NCI-H128 (cell line): Measurements from ENCODE around the gene BASP1.
"Not testable (repeated sequence)": the region's sequence is repeated elsewhere in the genome, so short reads cannot be mapped to it uniquely, and the experiment has no call there.

ENCODE experiments used
- DNase-seq: peaks from one replicate; lab custom pipeline; 2025; ENCODE audit not compliant: unreplicated experiment; lab: John Stamatoyannopoulos, UW

Gene BASP1

DNA sequence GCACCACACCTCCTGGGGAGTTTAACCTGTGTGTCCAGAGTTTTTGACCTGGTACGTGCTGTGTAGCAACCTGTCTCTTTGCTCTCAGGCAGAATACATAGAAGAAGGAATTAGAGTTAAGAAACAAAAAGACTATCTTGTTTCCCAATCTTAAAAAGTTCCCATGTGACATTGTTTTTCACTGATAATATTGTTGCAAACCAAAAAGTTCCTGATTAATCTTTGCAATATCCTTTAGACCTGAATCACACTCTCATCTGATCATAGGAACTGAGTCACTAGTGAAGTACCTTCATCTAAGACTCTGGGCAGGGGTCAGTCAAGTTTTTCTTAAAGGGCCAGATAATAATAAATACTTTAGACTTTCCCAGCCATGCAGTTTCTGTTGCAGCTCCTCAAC lies 35.1 kb downstream of the BASP1 start:
- no peak for DNase-seq

DNA sequence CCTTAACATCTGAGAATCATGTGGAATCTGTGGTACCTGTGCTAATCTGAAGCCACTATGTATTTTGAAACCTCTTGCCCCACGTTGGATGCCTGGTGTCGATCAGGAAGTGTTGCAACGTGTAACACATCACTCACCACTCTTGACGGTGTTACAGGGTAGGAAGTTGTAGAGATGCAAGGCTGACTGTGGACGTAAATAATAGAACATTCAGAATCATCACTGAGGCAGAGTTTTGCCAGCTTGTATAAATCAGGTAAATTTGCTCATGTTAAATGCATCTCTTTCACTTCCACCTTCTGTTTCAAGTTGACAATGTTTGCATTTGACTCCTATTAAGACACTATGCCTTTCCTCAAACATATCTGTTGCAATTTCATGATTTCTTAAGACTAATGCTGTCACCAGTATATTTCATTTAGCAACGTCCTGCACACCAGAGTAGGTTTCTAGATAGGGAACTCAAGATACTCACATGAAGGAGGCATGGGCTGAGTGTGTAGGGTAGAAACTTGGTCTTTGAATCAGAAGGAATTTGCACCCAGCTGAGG lies 38.1 kb downstream of the BASP1 start:
- DNase-seq: no peak

DNA sequence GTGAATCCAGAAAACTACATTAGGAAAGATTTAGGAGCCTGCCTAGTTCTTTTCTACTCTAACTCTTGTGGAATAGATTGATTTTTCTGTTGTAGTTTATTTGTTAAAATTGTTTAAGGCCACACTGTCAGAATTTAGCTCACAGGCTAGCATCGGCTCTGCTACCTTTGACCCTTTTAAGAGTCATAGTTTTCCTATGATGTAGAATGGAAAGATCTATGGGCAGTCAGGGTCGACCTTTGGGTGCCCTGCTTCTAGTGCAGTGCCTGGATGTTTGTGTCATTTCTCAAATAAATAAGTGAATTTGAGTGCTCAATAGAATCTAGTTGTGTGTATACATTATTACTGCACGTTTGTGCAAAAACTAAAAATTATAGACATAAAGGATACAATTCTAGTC lies 38.7 kb downstream of the BASP1 start:
- DNase-seq: no peak

DNA sequence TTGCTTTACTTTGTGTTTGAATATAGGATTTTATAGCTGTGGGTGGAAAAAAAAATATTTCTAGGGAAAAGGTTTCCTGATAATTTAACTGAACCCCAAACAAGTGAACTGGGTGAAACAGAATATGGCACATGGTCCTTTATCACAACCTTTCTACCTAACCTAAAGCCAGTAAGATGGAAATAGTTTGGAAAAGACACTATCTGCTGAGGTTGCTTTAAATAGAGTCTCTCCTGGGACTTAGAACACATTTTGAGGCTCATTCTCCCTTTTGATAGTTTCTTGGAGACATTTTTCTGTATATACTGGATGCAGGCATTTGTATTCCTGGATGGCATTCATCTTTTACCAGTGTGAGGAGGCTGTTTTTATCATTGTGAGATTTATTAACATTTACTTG lies 39.4 kb downstream of the BASP1 start:
- DNase-seq: no peak

DNA sequence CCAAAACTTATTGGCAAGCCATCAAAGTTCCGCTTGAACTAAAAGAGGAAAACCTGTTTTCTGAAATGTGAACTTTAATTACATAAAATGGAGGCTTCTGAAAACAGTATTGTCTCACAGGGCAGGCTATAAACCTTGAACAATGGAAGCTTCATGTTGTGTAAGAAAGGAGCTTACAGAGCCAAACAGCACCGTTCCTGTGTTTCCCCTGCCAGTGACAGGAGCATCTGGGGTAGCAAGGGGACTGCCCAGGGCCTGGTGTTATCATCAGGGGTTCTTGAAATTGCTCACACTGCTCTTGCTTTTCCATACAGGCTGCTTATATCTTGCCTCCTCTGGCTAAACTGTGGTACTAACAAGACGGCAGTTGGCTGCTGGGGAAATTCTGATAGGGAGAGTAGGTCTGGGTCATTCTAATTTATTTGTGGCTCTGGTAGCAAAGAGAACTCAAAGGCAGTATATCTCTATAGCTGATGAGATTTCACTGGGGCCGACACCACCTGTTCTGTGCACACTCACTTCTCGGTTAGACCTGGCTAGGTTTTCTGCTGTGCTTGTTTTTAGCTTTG lies 40.4 kb downstream of the BASP1 start:
- no peak for DNase-seq

DNA sequence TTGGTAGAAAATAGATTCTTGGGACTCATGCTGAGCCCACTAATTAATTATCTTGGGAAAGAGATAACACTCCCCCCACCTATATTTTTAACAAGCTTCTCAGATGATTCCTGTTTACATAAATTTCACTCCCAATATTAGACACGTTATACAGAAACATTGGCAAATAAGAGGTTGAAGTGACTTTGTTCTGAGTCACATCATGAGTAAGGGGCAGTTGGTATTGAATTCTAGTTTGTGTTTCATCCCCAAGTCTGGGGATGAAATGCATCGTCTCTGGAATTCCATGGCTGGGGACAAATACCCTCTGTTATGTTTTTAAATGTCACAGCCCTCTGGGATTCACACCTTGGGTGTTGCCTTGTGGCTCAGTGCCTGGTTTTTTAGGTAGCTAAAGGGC lies 41.0 kb downstream of the BASP1 start:
- DNase-seq: no peak

DNA sequence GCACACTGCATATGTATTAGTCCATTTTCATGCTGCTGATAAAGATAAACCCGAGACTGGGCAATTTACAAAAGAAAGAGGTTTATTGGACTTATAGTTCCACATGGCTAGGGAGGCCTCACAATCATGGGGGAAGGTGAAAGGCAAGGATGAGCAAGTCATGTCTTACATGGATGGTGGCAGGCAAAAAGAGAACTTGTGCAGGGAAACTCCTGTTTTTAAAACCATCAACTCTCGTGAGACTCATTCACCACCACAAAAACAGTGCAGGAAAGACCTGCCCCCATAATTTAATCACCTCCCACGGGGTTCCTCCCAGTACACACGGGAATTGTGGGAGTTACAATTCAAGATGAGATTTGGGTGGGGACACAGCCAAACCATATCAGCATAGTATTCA lies 41.6 kb downstream of the BASP1 start:
- not testable (repeated sequence) for DNase-seq

DNA sequence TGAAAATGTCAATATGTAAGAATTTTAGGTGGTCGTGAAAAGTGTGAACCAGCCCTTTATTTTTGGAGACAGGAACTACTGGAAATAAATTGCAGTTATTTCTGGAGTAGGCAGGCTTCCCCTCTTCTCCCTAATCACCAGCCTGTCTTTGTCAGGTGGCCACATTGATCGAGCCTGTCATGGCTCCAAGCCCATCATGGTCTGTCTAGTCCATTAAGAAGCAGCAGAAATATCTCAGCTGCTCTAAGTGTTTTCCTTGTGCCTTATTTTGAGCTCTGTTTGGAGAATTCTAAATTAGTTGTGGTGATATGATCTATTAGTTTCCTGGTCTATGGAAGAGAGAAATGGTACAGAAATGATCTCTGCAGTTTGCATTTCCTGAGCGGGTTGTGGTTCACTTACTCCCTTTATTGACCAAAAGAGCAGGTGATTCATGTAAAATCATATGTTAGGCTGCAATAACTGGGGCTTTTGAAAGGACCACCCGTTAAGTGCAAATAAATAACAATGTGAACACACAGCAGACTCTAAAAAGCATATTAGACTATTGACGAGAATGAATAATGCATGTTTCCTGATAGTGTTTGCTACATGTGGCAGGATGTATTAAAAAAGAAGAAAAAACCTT lies 42.3 kb downstream of the BASP1 start:
- peak; percentile 65 for DNase-seq

DNA sequence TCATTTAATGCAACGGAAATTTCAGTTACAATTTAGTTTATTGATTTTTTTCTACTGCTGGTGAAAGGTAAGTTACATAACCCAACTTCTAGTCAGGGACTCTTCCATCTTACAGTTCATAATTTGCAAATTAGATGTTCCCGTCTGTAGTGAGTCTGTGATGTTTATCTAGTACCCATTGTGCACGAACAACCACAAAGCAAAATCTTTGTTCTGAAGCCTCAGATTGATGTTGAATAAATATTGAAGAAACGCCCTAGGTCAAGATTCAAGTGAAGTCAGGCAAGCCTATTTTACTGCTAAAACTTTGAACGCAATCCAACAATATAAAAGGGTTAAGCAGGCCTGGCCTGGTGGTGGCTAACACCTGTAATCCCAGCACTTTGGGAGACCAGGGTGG lies 43.1 kb downstream of the BASP1 start:
- no peak for DNase-seq

DNA sequence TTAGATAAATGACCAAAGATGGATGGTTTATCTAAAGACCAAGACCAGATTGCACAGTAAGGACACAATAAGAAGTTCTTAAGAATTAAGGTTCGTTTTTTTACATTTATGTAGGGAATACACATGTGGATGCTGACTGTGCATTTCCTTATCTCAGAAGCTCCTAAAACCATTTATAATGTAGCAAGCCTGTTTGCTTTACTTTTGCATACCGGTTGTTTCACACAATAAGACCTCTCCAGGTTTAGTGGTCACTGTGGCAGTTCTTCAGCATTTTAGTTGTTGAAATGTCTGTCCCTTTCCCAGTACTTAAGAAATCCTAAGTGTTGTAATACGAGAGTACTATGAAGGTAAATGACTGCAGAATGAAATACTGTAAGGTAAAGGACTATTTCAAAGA lies 43.6 kb downstream of the BASP1 start:
- no peak for DNase-seq

GRCh38 chr5:17265041-17265440 lies 47.6 kb downstream of the BASP1 start:
- no peak for DNase-seq

DNA sequence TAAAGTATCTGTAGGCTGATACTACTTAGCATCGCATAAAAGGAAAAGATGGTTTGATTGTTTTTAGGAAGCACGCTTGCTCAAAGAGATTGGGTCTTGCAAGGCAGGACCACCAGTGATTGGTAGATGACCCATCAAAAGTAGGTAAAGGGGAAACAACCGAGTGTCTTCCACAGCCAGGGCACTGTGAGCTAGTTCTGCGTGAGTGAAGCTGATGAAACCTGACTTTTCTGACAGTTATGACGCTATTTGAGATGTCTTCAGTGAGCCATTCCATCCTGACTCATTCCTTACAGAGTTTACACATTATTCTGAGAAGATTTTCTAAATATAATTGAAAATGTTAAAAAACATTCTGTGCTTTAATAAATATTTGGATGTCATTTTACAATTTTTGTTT lies 49.7 kb downstream of the BASP1 start:
- DNase-seq: no peak

DNA sequence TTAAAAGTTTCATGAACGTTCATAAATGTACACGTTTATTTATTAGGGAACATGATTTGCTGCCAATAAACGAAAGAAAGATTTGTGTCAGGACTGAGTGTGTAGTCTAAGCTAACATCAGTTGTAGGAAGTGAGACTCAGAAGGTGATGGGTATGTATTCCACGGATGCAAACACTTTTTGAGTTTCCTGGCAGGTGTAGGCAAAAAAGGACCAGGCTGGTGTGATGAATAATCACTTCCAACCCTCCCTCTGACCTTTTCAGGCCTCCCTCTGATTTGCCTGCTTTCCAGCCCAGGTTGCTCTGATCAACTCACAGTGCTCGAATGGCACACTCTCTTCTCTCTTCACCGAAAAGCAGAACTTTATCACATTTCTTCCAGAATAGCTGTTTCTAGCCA lies 51.8 kb downstream of the BASP1 start:
- DNase-seq: no peak

DNA sequence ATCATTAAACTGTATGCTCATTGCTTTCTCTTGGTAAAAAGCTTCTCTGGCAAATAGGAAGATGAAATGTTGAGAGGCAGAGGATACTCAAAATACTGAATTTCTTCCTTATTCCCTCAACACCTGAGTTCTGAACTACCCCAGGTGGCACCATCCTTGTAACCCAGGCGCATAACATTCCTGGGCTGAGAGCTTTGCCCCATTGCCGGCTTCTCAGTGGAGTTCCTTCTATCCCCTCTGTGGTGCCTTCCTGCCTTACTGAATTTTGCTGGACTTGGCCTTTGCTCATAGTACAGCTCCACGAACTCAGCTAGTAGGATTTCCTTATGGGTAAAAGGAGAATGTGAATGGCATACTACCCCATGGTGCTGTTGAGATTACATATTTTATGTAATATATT lies 54.7 kb downstream of the BASP1 start:
- no peak for DNase-seq

DNA sequence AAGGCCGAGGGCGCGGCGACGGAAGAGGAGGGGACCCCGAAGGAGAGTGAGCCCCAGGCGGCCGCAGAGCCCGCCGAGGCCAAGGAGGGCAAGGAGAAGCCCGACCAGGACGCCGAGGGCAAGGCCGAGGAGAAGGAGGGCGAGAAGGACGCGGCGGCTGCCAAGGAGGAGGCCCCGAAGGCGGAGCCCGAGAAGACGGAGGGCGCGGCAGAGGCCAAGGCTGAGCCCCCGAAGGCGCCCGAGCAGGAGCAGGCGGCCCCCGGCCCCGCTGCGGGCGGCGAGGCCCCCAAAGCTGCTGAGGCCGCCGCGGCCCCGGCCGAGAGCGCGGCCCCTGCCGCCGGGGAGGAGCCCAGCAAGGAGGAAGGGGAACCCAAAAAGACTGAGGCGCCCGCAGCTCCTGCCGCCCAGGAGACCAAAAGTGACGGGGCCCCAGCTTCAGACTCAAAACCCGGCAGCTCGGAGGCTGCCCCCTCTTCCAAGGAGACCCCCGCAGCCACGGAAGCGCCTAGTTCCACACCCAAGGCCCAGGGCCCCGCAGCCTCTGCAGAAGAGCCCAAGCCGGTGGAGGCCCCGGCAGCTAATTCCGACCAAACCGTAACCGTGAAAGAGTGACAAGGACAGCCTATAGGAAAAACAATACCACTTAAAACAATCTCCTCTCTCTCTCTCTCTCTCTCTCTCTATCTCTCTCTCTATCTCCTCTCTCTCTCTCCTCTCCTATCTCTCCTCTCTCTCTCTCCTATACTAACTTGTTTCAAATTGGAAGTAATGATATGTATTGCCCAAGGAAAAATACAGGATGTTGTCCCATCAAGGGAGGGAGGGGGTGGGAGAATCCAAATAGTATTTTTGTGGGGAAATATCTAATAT lies 58.1 kb downstream of the BASP1 start:
- no peak for DNase-seq

DNA sequence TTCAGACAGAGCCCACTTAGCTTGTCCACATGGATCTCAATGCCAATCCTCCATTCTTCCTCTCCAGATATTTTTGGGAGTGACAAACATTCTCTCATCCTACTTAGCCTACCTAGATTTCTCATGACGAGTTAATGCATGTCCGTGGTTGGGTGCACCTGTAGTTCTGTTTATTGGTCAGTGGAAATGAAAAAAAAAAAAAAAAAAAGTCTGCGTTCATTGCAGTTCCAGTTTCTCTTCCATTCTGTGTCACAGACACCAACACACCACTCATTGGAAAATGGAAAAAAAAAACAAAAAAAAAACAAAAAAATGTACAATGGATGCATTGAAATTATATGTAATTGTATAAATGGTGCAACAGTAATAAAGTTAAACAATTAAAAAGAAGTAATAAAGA lies 59.0 kb downstream of the BASP1 start:
- no peak for DNase-seq

DNA sequence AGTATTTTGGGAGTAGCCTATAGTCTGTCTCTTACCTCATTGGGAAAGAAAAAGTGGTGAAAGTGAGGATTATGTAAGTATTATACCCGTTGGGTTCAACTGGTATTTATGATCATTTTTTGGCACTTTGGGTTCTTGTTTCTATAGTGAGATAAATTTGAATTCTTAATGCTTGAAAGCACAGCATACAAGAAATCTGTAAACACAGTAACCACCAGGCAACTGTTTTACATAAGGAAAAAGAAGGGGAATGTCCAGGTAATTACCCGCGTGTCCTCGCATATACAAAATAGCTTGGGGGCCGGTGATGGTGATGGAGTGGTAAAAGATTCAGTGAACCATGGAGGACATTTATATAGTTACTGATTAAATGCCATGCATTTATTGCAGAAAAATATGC lies 60.5 kb downstream of the BASP1 start:
- no peak for DNase-seq

DNA sequence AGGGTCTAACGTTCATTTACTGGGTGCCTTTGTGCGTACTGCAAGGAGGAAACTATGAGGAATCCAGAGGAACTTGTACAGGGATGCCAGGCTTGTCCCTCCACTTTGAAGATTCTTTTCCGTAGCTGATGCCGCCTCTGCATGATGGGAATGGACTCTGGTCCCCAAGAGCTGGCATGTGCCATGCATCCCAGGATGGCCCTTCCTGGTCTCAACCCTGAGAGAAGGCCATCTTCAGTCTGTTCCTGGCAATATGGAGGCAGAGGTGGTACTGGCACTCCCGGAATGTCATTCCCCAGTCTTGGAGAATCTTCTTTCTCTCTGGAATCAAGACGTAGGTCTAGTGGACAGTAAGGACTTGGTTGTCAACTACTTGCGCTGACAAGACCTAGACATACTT lies 61.5 kb downstream of the BASP1 start:
- no peak for DNase-seq

DNA sequence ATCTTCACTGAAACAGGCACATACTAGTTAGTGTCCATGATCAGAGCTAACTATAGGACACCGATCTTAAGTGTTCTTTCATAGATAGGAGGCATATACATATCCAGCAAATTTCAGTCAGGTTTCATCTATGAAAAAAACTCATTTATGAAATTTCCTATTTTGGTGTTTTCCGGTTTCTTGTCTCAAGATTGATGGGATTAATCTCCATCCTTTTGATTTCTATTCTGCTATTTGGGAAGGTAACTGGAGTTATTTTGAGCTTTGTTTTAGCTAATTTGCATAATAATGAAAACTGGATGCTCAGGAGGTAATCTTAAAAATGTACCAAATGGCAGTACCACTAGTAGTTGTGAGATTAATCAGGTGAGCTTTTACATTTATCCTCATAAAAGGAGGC lies 62.1 kb downstream of the BASP1 start:
- no peak for DNase-seq

GRCh38 chr5:17282283-17283120 lies 65.1 kb downstream of the BASP1 start:
- DNase-seq: no peak

DNA sequence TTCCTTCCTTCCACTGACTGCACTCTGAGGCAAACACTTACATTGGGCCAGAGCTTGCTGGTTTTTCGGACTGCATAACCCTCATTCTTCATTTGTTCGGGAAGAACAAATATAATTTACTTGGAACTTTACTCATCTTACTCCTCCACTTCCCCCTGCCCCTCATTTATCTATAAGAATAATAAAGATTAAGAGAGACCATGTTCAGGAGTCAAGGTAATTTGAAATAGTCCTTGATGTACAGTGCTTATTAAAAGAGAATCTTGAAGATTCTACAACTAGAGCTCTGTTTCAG lies 65.6 kb downstream of the BASP1 start:
- DNase-seq: no peak
